Transverse colon (tissue), 3 donors: ENCODE measurements around the gene TTLL6.

Source experiments
- POLR2A ChIP-seq: fragments of 450-650 bp; IDR thresholded peaks from one replicate; pipeline ENCODE4 v1.6.1; 2016; ENCODE audit warnings: antibody characterized with exemption, mild to moderate bottlenecking, moderate library complexity
- TF ChIP-seq, protein P1 (sequence below), 5 experiments: fragments of 200-600 bp in 3 of 5; fragments of 450-650 bp in 2 of 5; sonication (generic) in 3 of 5; IDR thresholded peaks; 1 replicate in 2 of 5; 2 replicates in 3 of 5; pipeline ENCODE4 v1.5.1; 2016 to 2017; ENCODE audit warnings: antibody characterized with exemption in 5 of 5, inconsistent platforms in 3 of 5, mild to moderate bottlenecking in 2 of 5, moderate library complexity in 1 of 5

DNA sequence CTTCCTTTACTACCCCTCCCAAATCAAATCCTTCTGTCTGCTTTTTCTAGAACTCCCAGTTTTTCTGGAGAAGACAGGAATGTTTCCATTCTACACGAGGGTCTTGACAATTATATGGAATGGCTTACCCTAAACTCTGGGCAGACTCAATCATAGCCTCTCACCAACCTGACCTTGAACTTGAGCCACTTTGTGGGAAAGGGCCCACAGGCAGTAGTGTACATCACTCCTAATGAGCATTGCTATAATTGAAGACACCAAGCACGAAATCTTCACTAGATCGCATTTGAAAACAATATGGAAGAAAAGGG lies 86.8 kb downstream of the TTLL6 start:
- no peak for TF ChIP-seq POLR2A
- TF ChIP-seq, protein P1, sequence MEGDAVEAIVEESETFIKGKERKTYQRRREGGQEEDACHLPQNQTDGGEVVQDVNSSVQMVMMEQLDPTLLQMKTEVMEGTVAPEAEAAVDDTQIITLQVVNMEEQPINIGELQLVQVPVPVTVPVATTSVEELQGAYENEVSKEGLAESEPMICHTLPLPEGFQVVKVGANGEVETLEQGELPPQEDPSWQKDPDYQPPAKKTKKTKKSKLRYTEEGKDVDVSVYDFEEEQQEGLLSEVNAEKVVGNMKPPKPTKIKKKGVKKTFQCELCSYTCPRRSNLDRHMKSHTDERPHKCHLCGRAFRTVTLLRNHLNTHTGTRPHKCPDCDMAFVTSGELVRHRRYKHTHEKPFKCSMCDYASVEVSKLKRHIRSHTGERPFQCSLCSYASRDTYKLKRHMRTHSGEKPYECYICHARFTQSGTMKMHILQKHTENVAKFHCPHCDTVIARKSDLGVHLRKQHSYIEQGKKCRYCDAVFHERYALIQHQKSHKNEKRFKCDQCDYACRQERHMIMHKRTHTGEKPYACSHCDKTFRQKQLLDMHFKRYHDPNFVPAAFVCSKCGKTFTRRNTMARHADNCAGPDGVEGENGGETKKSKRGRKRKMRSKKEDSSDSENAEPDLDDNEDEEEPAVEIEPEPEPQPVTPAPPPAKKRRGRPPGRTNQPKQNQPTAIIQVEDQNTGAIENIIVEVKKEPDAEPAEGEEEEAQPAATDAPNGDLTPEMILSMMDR (IDR thresholded peaks at IDR 0.05), result no peak
